K562 (cell line): ENCODE results near the gene SPHK2.

Source experiments
- GATAD2A ChIP-seq: fragments of 450-650 bp; IDR thresholded peaks from 2 replicates; pipeline ENCODE4 v1.6.1; 2017
- POLR2A ChIP-seq: fragments of 450-650 bp; conservative IDR thresholded peaks from 2 replicates; pipeline ENCODE4 v1.6.1; 2016
- SREBF1 ChIP-seq: fragments of 150-350 bp; IDR thresholded peaks from 2 replicates; pipeline ENCODE4 v1.6.1; 2014; ENCODE audit warnings: antibody characterized with exemption, low read depth, low read length, borderline replicate concordance
- ZNF24 ChIP-seq: fragments of 450-650 bp; IDR thresholded peaks from 2 replicates; pipeline ENCODE4 v1.6.1; 2016

- no peak for TF ChIP-seq GATAD2A
- no peak for TF ChIP-seq SREBF1
- TF ChIP-seq POLR2A: no peak
- TF ChIP-seq ZNF24: no peak
These were observed 25.0 kb downstream of the SPHK2 start for GRCh38 chr19:48644355-48644754.
